K562 (cell line): Measurements from ENCODE around the gene NFIL3. TPM values are rescaled to one million over a fixed set of nuclear protein-coding genes. Genes with fewer than 3 reads are reported as not detected.

Source experiments
- ATAC-seq: fragments of 200-7000 bp; cut with Tn5 transposase; 3 replicates; pipeline ENCODE4 v1.9.1; 2020; ENCODE audit warnings: moderate library complexity
- BruUV-seq: library from RNA; stranded (reverse); fragments of 400-500 nt; replicated peaks from 2 replicates; lab custom pipeline; 2021; lab: Mats Ljungman, UMichigan
- CTCF ChIA-PET: fragments of 300-600 bp; formaldehyde crosslinking; extraction: SDS; loops from one replicate; lab custom pipeline; 2021; ENCODE audit warnings: low intra/inter-chr PET ratio; lab: Yijun Ruan, JAX
- POLR2A ChIA-PET: fragments of 300-600, 350-650 bp; sonication (Branson Sonifier 250); formaldehyde crosslinking; extraction: SDS; loops from one replicate; lab custom pipeline; 2021; ENCODE audit warnings: antibody characterized with exemption, inconsistent platforms; lab: Yijun Ruan, JAX
- DNase-seq, 4 experiments: peaks; one replicate each; pipeline versions ENCODE4 v3.0.0 to v3.0.0-alpha.2; 2011 to 2018; ENCODE audit warnings: low spot score in 3 of 4, mixed read lengths in 3 of 4; ENCODE audit errors: extremely low read depth in 1 of 4
- FAIRE-seq: peaks from 2 replicates; lab custom pipeline; 2011; peaks lifted over from hg19 to GRCh38; lab: Jason Lieb, UNC
- H2AFZ ChIP-seq: 2 replicates; pipeline ENCODE4 v1.6.0; 2011; ENCODE audit warnings: low read depth, low read length, control low read depth, inconsistent platforms
- H3K27ac ChIP-seq: fragments of 200-600 bp; 3 replicates; pipeline ENCODE4 v1.8.0; 2011; ENCODE audit warnings: low read depth, mild to moderate bottlenecking, control low read depth, inconsistent platforms, low read length, moderate library complexity, mixed read lengths; ENCODE audit errors: extremely low read depth
- H3K27me3 ChIP-seq, 2 experiments: fragments of 300-600 bp in 1 of 2; 2 replicates in 1 of 2; 3 replicates in 1 of 2; pipeline versions ENCODE4 v1.6.0 to v1.8.0; 2011; ENCODE audit warnings: inconsistent platforms in 2 of 2, low read length in 2 of 2, mild to moderate bottlenecking in 1 of 2, mixed read lengths in 1 of 2, moderate library complexity in 1 of 2; ENCODE audit not compliant: control insufficient read depth in 2 of 2, insufficient read depth in 2 of 2
- H3K36me3 ChIP-seq: fragments of 300-600 bp; 3 replicates; pipeline ENCODE4 v1.8.0; 2011; ENCODE audit warnings: mild to moderate bottlenecking, low read length, inconsistent platforms; ENCODE audit not compliant: control insufficient read depth, insufficient read depth
- H3K4me1 ChIP-seq, 2 experiments: fragments of 200-600 bp in 1 of 2; replicated peaks in 1 of 2; 2 replicates in 1 of 2; 3 replicates in 1 of 2; pipeline versions ENCODE4 v1.5.1 to v1.8.0; 2011; ENCODE audit warnings: inconsistent platforms in 2 of 2, low read length in 2 of 2, mild to moderate bottlenecking in 1 of 2, mixed read lengths in 1 of 2, moderate library complexity in 1 of 2; ENCODE audit not compliant: control insufficient read depth in 2 of 2, insufficient read depth in 2 of 2
- H3K4me2 ChIP-seq: 2 replicates; pipeline ENCODE4 v1.6.1; 2011; ENCODE audit warnings: low read length, control low read depth, inconsistent platforms, mixed read lengths; ENCODE audit not compliant: insufficient read depth
- H3K4me3 ChIP-seq: fragments of 200-600 bp; sonication (generic), shearing (Covaris generic); 2 replicates; pipeline ENCODE4 v1.5.1; 2016; ENCODE audit warnings: control low read depth, inconsistent platforms
- H3K79me2 ChIP-seq: fragments of 200-600 bp; 3 replicates; pipeline ENCODE4 v1.8.0; 2011; ENCODE audit warnings: low read length, inconsistent platforms; ENCODE audit not compliant: control insufficient read depth, insufficient read depth
- H3K9ac ChIP-seq, 2 experiments: 2 replicates each; pipeline versions ENCODE4 v1.6.0 to v1.6.1; 2011; ENCODE audit warnings: low read depth in 2 of 2, low read length in 2 of 2, control low read depth in 1 of 2, inconsistent platforms in 1 of 2, mild to moderate bottlenecking in 1 of 2, mixed read lengths in 1 of 2; ENCODE audit not compliant: insufficient read depth in 1 of 2
- H3K9me1 ChIP-seq: one replicate; pipeline ENCODE4 v1.6.0; 2011; ENCODE audit warnings: inconsistent platforms, mild to moderate bottlenecking, low read length, moderate library complexity; ENCODE audit not compliant: control insufficient read depth, insufficient read depth
- H3K9me3 ChIP-seq: replicated peaks from 2 replicates; pipeline ENCODE4 v1.5.1; 2011; ENCODE audit warnings: low read depth, low read length, inconsistent platforms; ENCODE audit not compliant: control insufficient read depth, insufficient read depth
- H4K20me1 ChIP-seq: replicated peaks from 2 replicates; pipeline ENCODE4 v1.6.1; 2011; ENCODE audit warnings: low read length, inconsistent platforms, mixed read lengths; ENCODE audit not compliant: control insufficient read depth, insufficient read depth
- CEBPB ChIP-seq: fragments of 450-650 bp; IDR thresholded peaks from 2 replicates; pipeline ENCODE4 v1.6.1; 2016; ENCODE audit warnings: missing genetic modification characterization, missing compliant biosample characterization
- EP400 ChIP-seq: fragments of 450-650 bp; IDR thresholded peaks from 2 replicates; pipeline ENCODE4 v1.6.1; 2017; ENCODE audit warnings: antibody characterized with exemption, mild to moderate bottlenecking, moderate library complexity
- FOXM1 ChIP-seq, 2 experiments: fragments of 450-650 bp in 1 of 2; sonication (generic) in 1 of 2; formaldehyde crosslinking in 1 of 2; IDR thresholded peaks; 2 replicates each; pipeline versions ENCODE4 v1.6.1 to v1.9.0; 2017 to 2022; ENCODE audit warnings: low read depth in 2 of 2, mild to moderate bottlenecking in 2 of 2, missing genetic modification reagents in 1 of 2, moderate library complexity in 1 of 2
- KDM5B ChIP-seq: fragments of 200-600 bp; sonication (generic); IDR thresholded peaks from 2 replicates; pipeline ENCODE4 v1.6.1; 2012; ENCODE audit warnings: low read depth, mild to moderate bottlenecking, moderate library complexity, low read length, control low read depth, inconsistent platforms; ENCODE audit not compliant: insufficient replicate concordance
- MAZ ChIP-seq, 2 experiments: fragments of 450-650 bp in 1 of 2; sonication (generic) in 1 of 2; formaldehyde crosslinking; IDR thresholded peaks in 1 of 2; conservative IDR thresholded peaks in 1 of 2; 2 replicates each; pipeline versions ENCODE4 v1.4.0 to v1.5.0; 2020; ENCODE audit warnings: mild to moderate bottlenecking in 1 of 2, missing genetic modification reagents in 1 of 2
- NRF1 ChIP-seq, 2 experiments: fragments of 450-650 bp; IDR thresholded peaks in 1 of 2; conservative IDR thresholded peaks in 1 of 2; 2 replicates each; pipeline ENCODE4 v1.6.1; 2014; ENCODE audit warnings: mild to moderate bottlenecking in 2 of 2
- RCOR1 ChIP-seq, 2 experiments: IDR thresholded peaks; 2 replicates each; pipeline ENCODE4 v1.6.1; 2012; ENCODE audit warnings: low read depth in 2 of 2, low read length in 2 of 2, borderline replicate concordance in 1 of 2, improper control_type of control experiment in 1 of 2
- TOE1 ChIP-seq, 2 experiments: fragments of 450-650 bp in 1 of 2; sonication (generic) in 1 of 2; formaldehyde crosslinking in 1 of 2; IDR thresholded peaks; 2 replicates each; pipeline versions ENCODE4 v1.7.1 to v1.8.0; 2016 to 2022; ENCODE audit warnings: borderline replicate concordance in 2 of 2, mild to moderate bottlenecking in 2 of 2, antibody characterized with exemption in 1 of 2, inconsistent platforms in 1 of 2, low read depth in 1 of 2, missing genetic modification reagents in 1 of 2, moderate library complexity in 1 of 2
- TRIM24 ChIP-seq, 2 experiments: fragments of 450-650 bp; IDR thresholded peaks; 2 replicates each; pipeline ENCODE4 v1.6.1; 2016
- ZNF766 ChIP-seq: fragments of 200-800 bp; sonication (Bioruptor generic); conservative IDR thresholded peaks from 2 replicates; pipeline ENCODE4 v1.6.1; 2016; ENCODE audit warnings: missing genetic modification characterization, missing compliant biosample characterization
- WGBS: fragments of 100-300 bp; shearing (Covaris generic); methylation state at CpG from one replicate; pipeline ENCODE4 v1.1.6; 2016; ENCODE audit warnings: low coverage, mixed read lengths; ENCODE audit not compliant: insufficient coverage; ENCODE audit errors: missing lambda C conversion rate; 5-methylcytosine and 5-hydroxymethylcytosine counted together
- in situ Hi-C: fragments of 300-500 bp; cut with MboI; formaldehyde crosslinking; loops from 4 replicates; pipeline ENCODE4 v1.15.0; 2018; ENCODE audit warnings: inconsistent platforms, mixed read lengths
- intact Hi-C: fragments of 100-400 bp; cut with micrococcal nuclease; formaldehyde crosslinking; loops from 2 replicates; pipeline ENCODE4 v1.14.2; 2022
- polyA plus RNA-seq, 8 experiments: library from polyadenylated mRNA; depleted of rRNA in 4 of 8; stranded (reverse) in 5 of 8; unstranded in 3 of 8; fragments of >200 nt; fragmentation: Nextera tagmentation in 2 of 8; fragmentation: Illumina TruSeq in 1 of 8; extraction: Ambion mirVana in 2 of 8; extraction: Trizol in 1 of 8; gene quantifications; 2 replicates each; pipeline versions ENCODE4 v1.2.1 to v1.2.3, GENCODE V29; 2011 to 2014; ENCODE audit warnings: inconsistent platforms in 1 of 8, missing spikeins in 1 of 8
- total RNA-seq, 7 experiments: library from RNA; depleted of rRNA in 6 of 7; stranded (reverse); fragments of >200 nt in 6 of 7; fragmentation: Illumina TruSeq in 2 of 7; extraction: Trizol in 2 of 7; gene quantifications; 2 replicates each; pipeline versions ENCODE4 v1.2.1 to v1.2.3, GENCODE V29; 2011 to 2021; ENCODE audit warnings: low replicate concordance in 1 of 7
- TF ChIP-seq, protein P1 (sequence below): sonication (generic); formaldehyde crosslinking; IDR thresholded peaks from 2 replicates; pipeline ENCODE4 v1.8.0; 2022; ENCODE audit warnings: missing genetic modification reagents, mild to moderate bottlenecking, moderate library complexity, borderline replicate concordance
- TF ChIP-seq, protein P2 (sequence below), 2 experiments: IDR thresholded peaks; 2 replicates each; pipeline ENCODE4 v1.6.1; 2011; ENCODE audit warnings: borderline replicate concordance in 1 of 2, control low read depth in 1 of 2, low read depth in 1 of 2, low read length in 1 of 2, mild to moderate bottlenecking in 1 of 2, mixed read lengths in 1 of 2, moderate library complexity in 1 of 2; ENCODE audit not compliant: insufficient read depth in 1 of 2, insufficient read length in 1 of 2, poor library complexity in 1 of 2, severe bottlenecking in 1 of 2; ENCODE audit errors: extremely low read depth in 1 of 2
- TF ChIP-seq, protein P3 (sequence below): IDR thresholded peaks from 3 replicates; pipeline ENCODE4 v1.6.1; 2011; ENCODE audit warnings: borderline replicate concordance, mild to moderate bottlenecking; ENCODE audit not compliant: insufficient read length, insufficient read depth

The NFIL3 gene
- total and polyA plus RNA-seq, 9 of the 15 experiments (the other 6 are each of a cell fraction or from before 2014, with no cell fraction given) = 3.2 to 16.1 (median 9.3) TPM

DNA sequence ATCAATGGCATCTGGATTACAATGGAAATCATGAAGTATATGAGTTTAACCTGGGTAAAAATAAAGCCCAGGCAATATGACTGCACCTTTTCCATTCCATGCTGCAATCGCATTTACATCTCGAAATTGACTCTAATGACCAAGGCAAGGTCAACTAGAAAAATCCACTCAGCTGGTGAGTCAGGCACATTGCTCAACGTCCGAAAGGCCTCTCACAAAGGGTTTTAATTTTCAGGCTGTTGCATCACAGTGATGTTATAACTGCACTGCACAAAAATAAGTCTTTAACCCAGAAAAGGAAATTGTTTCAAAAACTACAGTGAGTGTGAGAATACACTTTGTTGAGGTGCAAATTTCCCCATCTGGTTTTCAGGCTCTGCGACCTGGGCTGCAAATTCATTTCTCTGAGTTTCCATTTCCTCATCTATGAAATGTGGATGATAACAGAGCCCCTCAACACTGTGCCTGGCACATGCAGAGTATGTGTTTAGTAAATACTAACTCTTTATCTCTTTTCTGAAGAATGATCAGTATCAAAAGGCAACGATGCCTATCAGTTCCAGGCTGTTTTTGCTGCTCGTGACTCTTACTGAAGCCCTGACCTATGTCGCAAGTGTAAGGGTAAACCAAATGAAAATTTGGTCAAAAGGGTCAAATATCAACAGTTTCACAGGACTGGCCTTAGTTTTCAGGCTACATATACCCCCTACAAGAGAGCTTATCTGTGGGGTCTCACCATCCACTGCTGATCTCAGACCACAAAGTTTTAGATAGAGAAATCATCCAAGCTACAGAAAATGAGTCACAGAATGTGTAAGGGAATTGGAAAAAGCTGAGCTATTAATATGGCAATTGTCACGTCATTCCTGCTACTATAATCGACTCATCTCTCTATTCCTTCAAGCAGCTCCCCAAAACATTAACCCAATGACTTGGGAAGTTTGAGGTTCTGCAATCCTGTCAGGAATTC is 4.1 kb downstream of the NFIL3 start:
- DNase-seq (peak in 3 of 4 experiments; percentile 19 to 71 (median 53)), ATAC-seq (peak; percentile 58), FAIRE-seq (peak; percentile 98)
- Histone ChIP-seq H3K27ac (peak overlapping the region; percentile 76), H3K79me2 (peaks cover 86% of the 10 kb centered on the region), H4K20me1 (peaks cover 10% of the 10 kb centered on the region; the same call in 1 of the 2 replicates), H3K4me1 (peaks cover 14 to 28% of the 10 kb centered on the region in 2 experiments), H3K4me2 (peak overlapping the region; percentile 59), H3K9me1 (peaks cover 3% of the 10 kb centered on the region), H3K36me3 (0 out of 3 replicates have a peak, but pooled peaks cover 4% of the 10 kb centered on the region), H3K9me3 (no peaks in the 10 kb centered on the region), H3K4me3 (no peak overlapping the region), H2AFZ (peak overlapping the region; percentile 21; the same call in 1 of the 2 replicates), H3K9ac (peak overlapping the region in 1 of 2 experiments; percentile 48; a peak in 1 of 4 replicates), H3K27me3 (no peaks in the 10 kb centered on the region; a peak in 1 of 5 replicates)
- ChIA-PET CTCF (no interaction called here), POLR2A (interaction anchor here (1.1 to 1.6 kb wide), 2 partner anchors 9 to 15 kb away, joined by 4 to 11 read pairs; no protein-coding TSS in a partner anchor)
- in situ Hi-C loops = loop anchor here (5.0 kb wide), 1 partner anchor 57 kb away; the partner anchor contains the start of gene AUH
- intact Hi-C loops = loop anchor here (1.0 to 10.0 kb wide), 6 partner anchors 15 to 255 kb away; partner anchors contain the start of gene AUH
- BruUV-seq = no TSS peak
- 3% methylated on average over 10 of the region's 10 CpGs for WGBS
- TF ChIP-seq MAZ (CRISPR knock-in tag; conservative IDR thresholded peaks at IDR 0.05 in 1 of 2, IDR thresholded peaks at IDR 0.05 in 1 of 2) (0 out of 4 replicates have a peak, but pooled peaks of 1 of the 2 experiments have one; percentile 12), KDM5B (no peak), CEBPB (tag) (peak; percentile 99), EP400 (peak; percentile 66), TOE1 (IDR thresholded peaks at IDR 0.05; ENCODE audit: borderline replicate concordance) (no peak; the same call in 1 of the 2 replicates), TOE1 (CRISPR knock-in tag; IDR thresholded peaks at IDR 0.05; ENCODE audit: borderline replicate concordance, low read depth) (no peak), ZNF766 (0 out of 2 replicates have a peak, but pooled peaks have one; percentile 45), NRF1 (conservative IDR thresholded peaks at IDR 0.05 in 1 of 2, IDR thresholded peaks at IDR 0.05 in 1 of 2) (peak; percentile 26 to 45; a peak in 1 of 4 replicates), RCOR1 (IDR thresholded peaks at IDR 0.05; ENCODE audit: borderline replicate concordance in 1 of 2, low read depth in 2 of 2, low read length in 2 of 2) (peak in 1 of 2 experiments; percentile 62; a peak in 2 of 4 replicates), TRIM24 (IDR thresholded peaks at IDR 0.05) (peak; percentile 95 to 96), FOXM1 (IDR thresholded peaks at IDR 0.05; ENCODE audit: low read depth) (peak; percentile 54), FOXM1 (CRISPR knock-in tag; IDR thresholded peaks at IDR 0.05; ENCODE audit: low read depth) (no peak)
- TF ChIP-seq, protein P1, sequence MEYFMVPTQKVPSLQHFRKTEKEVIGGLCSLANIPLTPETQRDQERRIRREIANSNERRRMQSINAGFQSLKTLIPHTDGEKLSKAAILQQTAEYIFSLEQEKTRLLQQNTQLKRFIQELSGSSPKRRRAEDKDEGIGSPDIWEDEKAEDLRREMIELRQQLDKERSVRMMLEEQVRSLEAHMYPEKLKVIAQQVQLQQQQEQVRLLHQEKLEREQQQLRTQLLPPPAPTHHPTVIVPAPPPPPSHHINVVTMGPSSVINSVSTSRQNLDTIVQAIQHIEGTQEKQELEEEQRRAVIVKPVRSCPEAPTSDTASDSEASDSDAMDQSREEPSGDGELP (CRISPR knock-in tag) = peak; percentile 69; the same call in 1 of the 2 replicates
- TF ChIP-seq, protein P2, sequence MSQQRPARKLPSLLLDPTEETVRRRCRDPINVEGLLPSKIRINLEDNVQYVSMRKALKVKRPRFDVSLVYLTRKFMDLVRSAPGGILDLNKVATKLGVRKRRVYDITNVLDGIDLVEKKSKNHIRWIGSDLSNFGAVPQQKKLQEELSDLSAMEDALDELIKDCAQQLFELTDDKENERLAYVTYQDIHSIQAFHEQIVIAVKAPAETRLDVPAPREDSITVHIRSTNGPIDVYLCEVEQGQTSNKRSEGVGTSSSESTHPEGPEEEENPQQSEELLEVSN (IDR thresholded peaks at IDR 0.05; ENCODE audit: borderline replicate concordance in 1 of 2, extremely low read depth in 1 of 2, insufficient read depth in 1 of 2, insufficient read length in 1 of 2, low read depth in 1 of 2, low read length in 1 of 2, poor library complexity in 1 of 2, severe bottlenecking in 1 of 2) = no peak
- TF ChIP-seq, protein P3, sequence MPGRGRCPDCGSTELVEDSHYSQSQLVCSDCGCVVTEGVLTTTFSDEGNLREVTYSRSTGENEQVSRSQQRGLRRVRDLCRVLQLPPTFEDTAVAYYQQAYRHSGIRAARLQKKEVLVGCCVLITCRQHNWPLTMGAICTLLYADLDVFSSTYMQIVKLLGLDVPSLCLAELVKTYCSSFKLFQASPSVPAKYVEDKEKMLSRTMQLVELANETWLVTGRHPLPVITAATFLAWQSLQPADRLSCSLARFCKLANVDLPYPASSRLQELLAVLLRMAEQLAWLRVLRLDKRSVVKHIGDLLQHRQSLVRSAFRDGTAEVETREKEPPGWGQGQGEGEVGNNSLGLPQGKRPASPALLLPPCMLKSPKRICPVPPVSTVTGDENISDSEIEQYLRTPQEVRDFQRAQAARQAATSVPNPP = no peak
